MM.1S (cell line): ENCODE measurements around the gene THOP1.

Source experiments
- DNase-seq: peaks from one replicate; pipeline ENCODE4 v3.0.0-alpha.2; 2015
- H2AFZ ChIP-seq: fragments of 300-600 bp; sonication (generic); 2 replicates; pipeline ENCODE4 v1.6.0; 2016; ENCODE audit warnings: antibody characterized with exemption, low read length
- H3F3A ChIP-seq: fragments of 300-600 bp; sonication (generic); 2 replicates; pipeline ENCODE4 v1.6.1; 2016; ENCODE audit warnings: mild to moderate bottlenecking, antibody characterized with exemption, low read length, moderate library complexity, mixed read lengths; ENCODE audit not compliant: insufficient read depth
- H3K27ac ChIP-seq: fragments of 300-600 bp; sonication (generic); 2 replicates; pipeline ENCODE4 v1.5.1; 2016; ENCODE audit warnings: mild to moderate bottlenecking, low read length
- H3K27me3 ChIP-seq: fragments of 300-600 bp; sonication (generic); replicated peaks from 2 replicates; pipeline ENCODE4 v1.6.0; 2016; ENCODE audit warnings: low read length; ENCODE audit not compliant: insufficient read depth
- H3K36me3 ChIP-seq: fragments of 300-600 bp; sonication (generic); replicated peaks from 2 replicates; pipeline ENCODE4 v1.6.1; 2016; ENCODE audit warnings: mild to moderate bottlenecking, low read length, mixed read lengths; ENCODE audit not compliant: insufficient read depth
- H3K4me1 ChIP-seq: fragments of 300-600 bp; sonication (generic); 2 replicates; pipeline ENCODE4 v1.6.1; 2016; ENCODE audit warnings: low read length, mixed read lengths
- H3K4me2 ChIP-seq: fragments of 300-600 bp; sonication (generic); 2 replicates; pipeline ENCODE4 v1.6.0; 2016; ENCODE audit warnings: low read depth, low read length
- H3K4me3 ChIP-seq: fragments of 300-600 bp; sonication (generic); 2 replicates; pipeline ENCODE4 v1.5.1; 2016; ENCODE audit warnings: low read length, mixed read lengths
- H3K79me2 ChIP-seq: fragments of 300-600 bp; sonication (generic); 2 replicates; pipeline ENCODE4 v1.6.1; 2016; ENCODE audit warnings: mixed run types, low read length, mixed read lengths
- H3K9ac ChIP-seq: fragments of 300-600 bp; sonication (generic); 2 replicates; pipeline ENCODE4 v1.6.1; 2016; ENCODE audit warnings: low read length, mixed read lengths
- H3K9me2 ChIP-seq: fragments of 300-600 bp; sonication (generic); replicated peaks from 2 replicates; pipeline ENCODE4 v1.6.1; 2016; ENCODE audit warnings: mild to moderate bottlenecking, low read length, mixed read lengths; ENCODE audit not compliant: insufficient read depth
- H3K9me3 ChIP-seq: fragments of 300-600 bp; sonication (generic); replicated peaks from 2 replicates; pipeline ENCODE4 v1.6.1; 2016; ENCODE audit warnings: mild to moderate bottlenecking, low read length, mixed read lengths; ENCODE audit not compliant: insufficient read depth
- H4K20me1 ChIP-seq: fragments of 300-600 bp; sonication (generic); 2 replicates; pipeline ENCODE4 v1.6.1; 2016; ENCODE audit warnings: mild to moderate bottlenecking, low read length, moderate library complexity, mixed read lengths; ENCODE audit not compliant: insufficient read depth
- EZH2 ChIP-seq: fragments of 300-600 bp; sonication (generic); optimal IDR thresholded peaks from 2 replicates; pipeline ENCODE3; 2017; ENCODE audit warnings: low read depth, mild to moderate bottlenecking, antibody characterized with exemption, low read length, mixed read lengths
- EZH2phosphoT487 ChIP-seq: fragments of 300-600 bp; sonication (generic); IDR thresholded peaks from 2 replicates; pipeline ENCODE4 v1.6.1; 2018; ENCODE audit warnings: antibody characterized with exemption, low read length
- TF ChIP-seq, protein P1 (sequence below): fragments of 300-600 bp; sonication (generic); IDR thresholded peaks from 2 replicates; pipeline ENCODE4 v1.5.1; 2016; ENCODE audit warnings: antibody characterized with exemption, low read length, mixed read lengths

THOP1 gene

DNA sequence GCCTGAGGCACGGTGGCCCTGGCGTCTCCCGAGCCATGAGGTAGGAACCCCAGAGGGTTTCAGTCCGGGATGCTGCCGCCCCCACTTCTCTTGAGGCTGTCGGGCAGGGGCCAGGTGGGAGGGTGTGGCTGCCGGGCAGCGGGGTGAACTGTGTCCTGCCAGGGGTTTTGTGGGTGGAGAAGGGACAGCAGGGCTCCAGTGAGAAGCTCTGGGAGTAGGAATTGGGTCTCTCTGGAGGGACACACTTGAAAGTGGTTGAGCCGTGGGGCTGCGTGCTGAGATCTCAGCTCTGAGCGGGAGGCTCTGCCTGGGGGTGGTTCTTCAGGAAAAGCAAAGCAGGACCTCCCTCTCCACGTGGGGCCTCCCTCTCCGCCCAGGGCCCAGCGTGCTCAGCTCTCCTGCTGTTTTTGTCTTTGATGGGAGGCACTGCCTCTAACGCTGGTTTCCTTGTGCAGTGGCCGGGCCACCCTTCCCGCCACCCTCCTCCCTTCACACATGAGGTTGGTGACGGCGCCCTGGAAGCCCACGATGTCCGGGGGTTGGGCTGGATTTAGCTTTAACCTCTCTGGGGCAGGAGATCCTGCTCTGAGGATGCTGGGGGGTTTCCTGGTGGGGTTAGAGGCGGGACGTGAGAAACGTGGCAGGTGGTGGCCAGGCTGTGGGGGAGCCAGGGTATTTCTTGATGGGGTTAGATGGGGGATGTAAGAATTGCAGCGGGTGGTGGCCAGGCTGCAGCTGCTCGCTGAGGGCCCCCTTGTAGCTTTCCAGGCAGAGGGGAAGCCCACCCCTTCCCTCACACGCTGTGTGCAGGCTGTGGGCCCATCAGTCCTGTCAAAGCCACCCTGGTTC, 19.1 kb downstream of the THOP1 start:
- H2AFZ ChIP-seq, result no peak overlapping the region
- H3K4me1 ChIP-seq, result no peaks in the 10 kb centered on the region
- peaks cover 7% of the 10 kb centered on the region for H3K79me2 ChIP-seq
- no peak overlapping the region for H3K27ac ChIP-seq
- H3K4me3 ChIP-seq, result no peak overlapping the region
- H3K9ac ChIP-seq, result no peak overlapping the region
- DNase-seq, result no peak
- H3K4me2 ChIP-seq, result no peak overlapping the region
- no peaks in the 10 kb centered on the region for H3K9me2 ChIP-seq
- no peaks in the 10 kb centered on the region for H4K20me1 ChIP-seq
- no peaks in the 10 kb centered on the region for H3F3A ChIP-seq
- H3K9me3 ChIP-seq, result no peaks in the 10 kb centered on the region
- H3K27me3 ChIP-seq, result no peaks in the 10 kb centered on the region
- TF ChIP-seq EZH2, result no peak
- no peak for TF ChIP-seq EZH2phosphoT487
- TF ChIP-seq, protein P1, sequence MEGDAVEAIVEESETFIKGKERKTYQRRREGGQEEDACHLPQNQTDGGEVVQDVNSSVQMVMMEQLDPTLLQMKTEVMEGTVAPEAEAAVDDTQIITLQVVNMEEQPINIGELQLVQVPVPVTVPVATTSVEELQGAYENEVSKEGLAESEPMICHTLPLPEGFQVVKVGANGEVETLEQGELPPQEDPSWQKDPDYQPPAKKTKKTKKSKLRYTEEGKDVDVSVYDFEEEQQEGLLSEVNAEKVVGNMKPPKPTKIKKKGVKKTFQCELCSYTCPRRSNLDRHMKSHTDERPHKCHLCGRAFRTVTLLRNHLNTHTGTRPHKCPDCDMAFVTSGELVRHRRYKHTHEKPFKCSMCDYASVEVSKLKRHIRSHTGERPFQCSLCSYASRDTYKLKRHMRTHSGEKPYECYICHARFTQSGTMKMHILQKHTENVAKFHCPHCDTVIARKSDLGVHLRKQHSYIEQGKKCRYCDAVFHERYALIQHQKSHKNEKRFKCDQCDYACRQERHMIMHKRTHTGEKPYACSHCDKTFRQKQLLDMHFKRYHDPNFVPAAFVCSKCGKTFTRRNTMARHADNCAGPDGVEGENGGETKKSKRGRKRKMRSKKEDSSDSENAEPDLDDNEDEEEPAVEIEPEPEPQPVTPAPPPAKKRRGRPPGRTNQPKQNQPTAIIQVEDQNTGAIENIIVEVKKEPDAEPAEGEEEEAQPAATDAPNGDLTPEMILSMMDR, result no peak
- H3K36me3 ChIP-seq, result peaks cover 25% of the 10 kb centered on the region

DNA sequence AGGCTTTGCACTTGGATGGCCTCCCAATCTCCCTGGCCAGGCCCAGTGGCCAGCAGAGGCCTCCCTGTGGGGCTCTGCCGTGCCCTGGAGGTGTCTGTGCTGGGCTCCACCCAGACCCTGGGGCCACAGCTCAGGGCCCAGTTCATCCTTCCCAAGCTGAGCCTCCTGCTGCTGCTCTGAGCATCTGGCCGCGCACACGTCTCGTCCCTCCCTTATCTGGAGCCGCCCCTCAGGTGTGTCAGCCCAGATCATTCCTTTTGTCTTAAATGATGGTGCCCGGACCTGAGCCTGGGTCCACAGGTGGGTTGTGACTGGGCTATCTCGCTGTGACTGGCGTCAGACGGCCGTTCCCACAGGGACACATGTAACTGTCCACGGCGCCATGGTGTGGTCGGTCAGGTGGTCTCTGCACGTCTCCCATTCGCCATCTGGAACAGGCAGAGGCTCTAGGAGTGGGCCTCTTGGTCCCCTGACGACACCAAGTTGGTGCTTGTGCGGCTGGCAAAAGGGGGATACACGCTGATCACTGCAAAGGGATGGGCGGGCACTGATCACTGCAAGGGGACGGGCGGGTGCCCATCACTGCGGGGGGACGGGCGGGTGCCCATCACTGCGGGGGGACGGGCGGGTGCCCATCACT, 20.1 kb downstream of the THOP1 start:
- Histone ChIP-seq H3K9ac (no peak overlapping the region), H3K4me2 (no peak overlapping the region), H3K9me3 (no peaks in the 10 kb centered on the region), H3K9me2 (no peaks in the 10 kb centered on the region), H3K36me3 (peaks cover 23% of the 10 kb centered on the region), H3F3A (no peaks in the 10 kb centered on the region), H3K4me3 (no peak overlapping the region), H3K27ac (no peak overlapping the region), H3K27me3 (no peaks in the 10 kb centered on the region), H3K4me1 (no peaks in the 10 kb centered on the region), H4K20me1 (no peaks in the 10 kb centered on the region), H2AFZ (no peak overlapping the region), H3K79me2 (peaks cover 7% of the 10 kb centered on the region)
- TF ChIP-seq EZH2, result no peak
- TF ChIP-seq, protein P1, result no peak
- no peak for TF ChIP-seq EZH2phosphoT487
- DNase-seq, result no peak

- Histone ChIP-seq H3K27ac (no peak overlapping the region), H3K4me3 (no peak overlapping the region), H3K27me3 (no peaks in the 10 kb centered on the region), H3K9me3 (no peaks in the 10 kb centered on the region), H2AFZ (no peak overlapping the region), H3K36me3 (peaks cover 16% of the 10 kb centered on the region), H3K4me1 (no peaks in the 10 kb centered on the region), H3K9ac (no peak overlapping the region), H3F3A (no peaks in the 10 kb centered on the region), H3K4me2 (no peak overlapping the region), H4K20me1 (no peaks in the 10 kb centered on the region), H3K79me2 (peaks cover 4% of the 10 kb centered on the region), H3K9me2 (no peaks in the 10 kb centered on the region)
- DNase-seq, result no peak
- TF ChIP-seq, protein P1, result no peak
- no peak for TF ChIP-seq EZH2
- TF ChIP-seq EZH2phosphoT487, result no peak
Measured at GRCh38 chr19:2805991-2806649, 20.8 kb downstream of the THOP1 start.
